ENCODE measurements around the gene NUDCD2.

The NUDCD2 gene

GRCh38 chr5:163502521-163502920 is 42.6 kb upstream of the NUDCD2 start:
- Histone ChIP-seq H3K36me3 (ENCODE audit: insufficient read depth, low read length) (no peaks in the 10 kb centered on the region), H3K9me3 (ENCODE audit: insufficient read depth, low read depth, low read length) (no peaks in the 10 kb centered on the region), H3K4me1 (ENCODE audit: insufficient read depth, low read length) (peaks cover 21% of the 10 kb centered on the region), H3K9ac (ENCODE audit: low read depth, low read length) (peak overlapping the region; percentile 94), H3K27ac (ENCODE audit: low read depth, low read length) (peak overlapping the region; percentile 93), H3K27me3 (ENCODE audit: insufficient read depth, low read length) (no peaks in the 10 kb centered on the region), H3K4me3 (ENCODE audit: low read length) (peak overlapping the region; percentile 88)
- 93% methylated on average over 6 of the region's 8 CpGs for WGBS

DNA sequence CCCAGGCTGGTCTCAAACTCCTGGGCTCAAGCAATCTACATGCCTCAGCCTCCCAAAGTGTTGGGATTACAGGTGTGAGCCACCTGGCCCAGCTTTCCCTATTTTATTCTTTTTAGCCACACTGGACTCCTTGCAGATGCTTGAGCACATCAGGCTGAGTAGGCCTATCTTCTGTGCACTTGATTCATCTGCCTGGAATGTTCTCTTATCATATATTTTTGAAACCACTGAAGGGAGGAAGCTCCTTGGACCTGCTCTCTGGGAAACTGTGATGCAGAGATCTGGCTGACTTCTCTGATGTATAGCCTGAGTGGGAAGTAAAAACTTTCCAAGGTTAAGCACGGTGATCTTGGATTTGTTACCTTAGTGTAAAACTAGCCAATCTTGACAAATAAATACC is 39.0 kb upstream of the NUDCD2 start:
- no peaks in the 10 kb centered on the region for H3K36me3 ChIP-seq (ENCODE audit: insufficient read depth, low read length)
- no peak overlapping the region for H3K4me3 ChIP-seq (ENCODE audit: low read length)
- no CpG with 5 or more reads among the region's 1 CpG for WGBS
- no peaks in the 10 kb centered on the region for H3K9me3 ChIP-seq (ENCODE audit: insufficient read depth, low read depth, low read length)
- no peak overlapping the region for H3K27ac ChIP-seq (ENCODE audit: low read depth, low read length)
- H3K4me1 ChIP-seq (ENCODE audit: insufficient read depth, low read length): peaks cover 10% of the 10 kb centered on the region
- H3K9ac ChIP-seq (ENCODE audit: low read depth, low read length): no peak overlapping the region
- H3K27me3 ChIP-seq (ENCODE audit: insufficient read depth, low read length): no peaks in the 10 kb centered on the region

GRCh38 chr5:163497315-163497714 is 37.4 kb upstream of the NUDCD2 start:
- Histone ChIP-seq H3K9me3 (ENCODE audit: insufficient read depth, low read depth, low read length) (no peaks in the 10 kb centered on the region), H3K4me1 (ENCODE audit: insufficient read depth, low read length) (peaks cover 4% of the 10 kb centered on the region), H3K9ac (ENCODE audit: low read depth, low read length) (no peak overlapping the region), H3K4me3 (ENCODE audit: low read length) (no peak overlapping the region), H3K27ac (ENCODE audit: low read depth, low read length) (no peak overlapping the region), H3K27me3 (ENCODE audit: insufficient read depth, low read length) (no peaks in the 10 kb centered on the region), H3K36me3 (ENCODE audit: insufficient read depth, low read length) (peaks cover 6% of the 10 kb centered on the region; the same call in 1 of the 2 replicates)
- WGBS: 94% methylated on average over 3 of the region's 3 CpGs

DNA sequence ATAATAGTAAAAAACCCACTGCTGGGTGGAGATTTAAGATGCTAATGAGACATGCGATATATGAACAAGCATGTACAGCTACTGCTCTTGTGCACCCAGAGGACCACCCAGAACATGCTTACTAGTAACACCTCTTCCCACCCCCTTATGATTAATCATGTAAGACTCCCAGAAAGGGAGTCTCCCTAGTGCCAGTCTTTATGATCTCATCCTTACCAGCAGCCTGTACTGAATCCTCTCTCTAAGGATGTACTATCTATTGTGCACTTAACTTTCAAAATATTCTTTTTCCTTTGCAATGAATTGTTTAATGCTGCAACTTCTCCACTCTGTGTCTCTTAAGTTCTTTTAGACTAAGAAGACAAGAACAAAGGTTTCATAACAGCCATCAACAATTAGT is 36.4 kb upstream of the NUDCD2 start:
- 94% methylated on average over 1 of the region's 1 CpG for WGBS
- Histone ChIP-seq H3K4me1 (ENCODE audit: insufficient read depth, low read length) (no peaks in the 10 kb centered on the region), H3K9ac (ENCODE audit: low read depth, low read length) (no peak overlapping the region), H3K27ac (ENCODE audit: low read depth, low read length) (no peak overlapping the region), H3K4me3 (ENCODE audit: low read length) (no peak overlapping the region), H3K36me3 (ENCODE audit: insufficient read depth, low read length) (peaks cover 16% of the 10 kb centered on the region), H3K27me3 (ENCODE audit: insufficient read depth, low read length) (no peaks in the 10 kb centered on the region), H3K9me3 (ENCODE audit: insufficient read depth, low read depth, low read length) (no peaks in the 10 kb centered on the region)

DNA sequence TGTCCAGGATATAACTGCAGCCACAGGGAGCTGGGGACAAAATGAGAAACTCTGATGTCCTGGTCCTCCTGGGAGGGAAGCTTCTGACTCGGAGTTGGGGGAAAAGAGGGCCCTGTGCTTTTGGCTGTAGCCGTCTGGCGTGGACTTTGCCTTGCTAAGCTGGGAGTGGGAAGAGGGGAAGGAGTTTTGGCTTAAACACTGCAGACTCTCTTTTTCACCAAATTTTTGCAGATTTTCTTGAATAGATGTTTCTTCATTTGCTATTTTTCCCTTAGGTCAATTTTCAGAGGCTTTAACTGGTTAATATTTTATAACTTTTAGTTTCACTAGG is 29.8 kb upstream of the NUDCD2 start:
- no peaks in the 10 kb centered on the region for H3K27me3 ChIP-seq (ENCODE audit: insufficient read depth, low read length)
- H3K9ac ChIP-seq (ENCODE audit: low read depth, low read length): no peak overlapping the region
- WGBS: 89% methylated on average over 3 of the region's 3 CpGs
- H3K4me1 ChIP-seq (ENCODE audit: insufficient read depth, low read length): peaks cover 3% of the 10 kb centered on the region; the same call in 1 of the 2 replicates
- no peak overlapping the region for H3K27ac ChIP-seq (ENCODE audit: low read depth, low read length)
- H3K36me3 ChIP-seq (ENCODE audit: insufficient read depth, low read length): peaks cover 73% of the 10 kb centered on the region
- no peak overlapping the region for H3K4me3 ChIP-seq (ENCODE audit: low read length)
- H3K9me3 ChIP-seq (ENCODE audit: insufficient read depth, low read depth, low read length): peaks cover 5% of the 10 kb centered on the region; the same call in 1 of the 2 replicates

GRCh38 chr5:163489055-163489744 is 29.3 kb upstream of the NUDCD2 start:
- Histone ChIP-seq H3K9ac (ENCODE audit: low read depth, low read length) (no peak overlapping the region), H3K27ac (ENCODE audit: low read depth, low read length) (no peak overlapping the region), H3K27me3 (ENCODE audit: insufficient read depth, low read length) (no peaks in the 10 kb centered on the region), H3K4me1 (ENCODE audit: insufficient read depth, low read length) (peaks cover 3% of the 10 kb centered on the region; the same call in 1 of the 2 replicates), H3K36me3 (ENCODE audit: insufficient read depth, low read length) (peaks cover 78% of the 10 kb centered on the region), H3K9me3 (ENCODE audit: insufficient read depth, low read depth, low read length) (peaks cover 5% of the 10 kb centered on the region; the same call in 1 of the 2 replicates), H3K4me3 (ENCODE audit: low read length) (no peak overlapping the region)
- 85% methylated on average over 6 of the region's 6 CpGs for WGBS

GRCh38 chr5:163478982-163479271 is 19.0 kb upstream of the NUDCD2 start:
- H3K9me3 ChIP-seq (ENCODE audit: insufficient read depth, low read depth, low read length): no peaks in the 10 kb centered on the region
- WGBS: 100% methylated on average over 1 of the region's 1 CpG
- no peak overlapping the region for H3K27ac ChIP-seq (ENCODE audit: low read depth, low read length)
- H3K4me1 ChIP-seq (ENCODE audit: insufficient read depth, low read length): no peaks in the 10 kb centered on the region
- no peak overlapping the region for H3K4me3 ChIP-seq (ENCODE audit: low read length)
- peaks cover 96% of the 10 kb centered on the region for H3K36me3 ChIP-seq (ENCODE audit: insufficient read depth, low read length)
- H3K27me3 ChIP-seq (ENCODE audit: insufficient read depth, low read length): no peaks in the 10 kb centered on the region
- H3K9ac ChIP-seq (ENCODE audit: low read depth, low read length): no peak overlapping the region

- no peak overlapping the region for H3K9ac ChIP-seq (ENCODE audit: low read depth, low read length)
- H3K4me1 ChIP-seq (ENCODE audit: insufficient read depth, low read length): no peaks in the 10 kb centered on the region
- no peak overlapping the region for H3K27ac ChIP-seq (ENCODE audit: low read depth, low read length)
- no peaks in the 10 kb centered on the region for H3K27me3 ChIP-seq (ENCODE audit: insufficient read depth, low read length)
- peaks cover 96% of the 10 kb centered on the region for H3K36me3 ChIP-seq (ENCODE audit: insufficient read depth, low read length)
- no peaks in the 10 kb centered on the region for H3K9me3 ChIP-seq (ENCODE audit: insufficient read depth, low read depth, low read length)
- 94% methylated on average over 1 of the region's 2 CpGs for WGBS
- H3K4me3 ChIP-seq (ENCODE audit: low read length): no peak overlapping the region
Measured at GRCh38 chr5:163478126-163478981, 18.5 kb upstream of the NUDCD2 start.

DNA sequence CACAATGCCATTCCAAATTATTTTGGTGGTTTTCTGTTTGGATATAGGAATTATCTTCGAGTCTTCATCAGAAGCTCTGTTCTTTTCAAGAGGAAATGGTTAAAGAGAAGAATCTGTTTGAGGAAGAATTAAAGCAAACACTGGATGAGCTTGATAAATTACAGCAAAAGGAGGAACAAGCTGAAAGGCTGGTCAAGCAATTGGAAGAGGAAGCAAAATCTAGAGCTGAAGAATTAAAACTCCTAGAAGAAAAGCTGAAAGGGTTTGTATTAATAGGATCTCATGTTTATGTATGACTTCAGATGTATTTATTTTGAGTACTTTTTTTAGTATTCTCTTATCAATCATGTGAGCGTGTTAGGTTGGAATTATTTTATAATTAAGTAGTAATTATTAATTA is 15.5 kb upstream of the NUDCD2 start:
- Histone ChIP-seq H3K9ac (ENCODE audit: low read depth, low read length) (no peak overlapping the region), H3K27me3 (ENCODE audit: insufficient read depth, low read length) (no peaks in the 10 kb centered on the region), H3K36me3 (ENCODE audit: insufficient read depth, low read length) (peaks cover 100% of the 10 kb centered on the region), H3K4me3 (ENCODE audit: low read length) (no peak overlapping the region), H3K27ac (ENCODE audit: low read depth, low read length) (no peak overlapping the region), H3K4me1 (ENCODE audit: insufficient read depth, low read length) (no peaks in the 10 kb centered on the region), H3K9me3 (ENCODE audit: insufficient read depth, low read depth, low read length) (no peaks in the 10 kb centered on the region)
- 92% methylated on average over 1 of the region's 2 CpGs for WGBS

DNA sequence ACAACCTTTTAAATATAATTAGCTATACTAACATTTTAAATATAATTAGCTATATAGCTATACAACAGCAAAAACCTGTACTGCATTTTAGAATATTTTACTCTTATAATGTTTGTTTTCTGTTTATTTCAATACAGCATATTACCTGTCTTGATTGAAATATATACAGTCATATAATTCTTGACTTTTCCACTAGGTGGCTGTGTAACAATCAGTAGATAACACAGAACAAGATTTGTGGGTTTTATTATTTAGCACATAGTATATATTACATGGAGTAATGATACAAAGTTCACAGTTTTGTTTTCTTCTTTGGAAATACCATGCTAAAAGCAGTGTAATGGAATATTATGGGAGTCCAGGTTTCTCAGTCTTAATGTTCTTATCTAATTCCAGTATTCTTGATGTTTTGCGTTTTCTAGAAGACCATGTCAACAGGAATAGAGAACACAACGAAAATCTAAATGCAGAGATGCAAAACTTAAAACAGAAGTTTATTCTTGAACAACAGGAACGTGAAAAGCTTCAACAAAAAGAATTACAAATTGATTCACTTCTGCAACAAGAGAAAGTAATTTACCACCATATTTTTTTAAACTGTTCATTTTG is 13.8 kb upstream of the NUDCD2 start:
- Histone ChIP-seq H3K27me3 (ENCODE audit: insufficient read depth, low read length) (no peaks in the 10 kb centered on the region), H3K9me3 (ENCODE audit: insufficient read depth, low read depth, low read length) (no peaks in the 10 kb centered on the region), H3K4me1 (ENCODE audit: insufficient read depth, low read length) (no peaks in the 10 kb centered on the region), H3K9ac (ENCODE audit: low read depth, low read length) (no peak overlapping the region), H3K4me3 (ENCODE audit: low read length) (no peak overlapping the region), H3K36me3 (ENCODE audit: insufficient read depth, low read length) (peaks cover 98% of the 10 kb centered on the region), H3K27ac (ENCODE audit: low read depth, low read length) (no peak overlapping the region)
- WGBS: 93% methylated on average over 3 of the region's 3 CpGs

DNA sequence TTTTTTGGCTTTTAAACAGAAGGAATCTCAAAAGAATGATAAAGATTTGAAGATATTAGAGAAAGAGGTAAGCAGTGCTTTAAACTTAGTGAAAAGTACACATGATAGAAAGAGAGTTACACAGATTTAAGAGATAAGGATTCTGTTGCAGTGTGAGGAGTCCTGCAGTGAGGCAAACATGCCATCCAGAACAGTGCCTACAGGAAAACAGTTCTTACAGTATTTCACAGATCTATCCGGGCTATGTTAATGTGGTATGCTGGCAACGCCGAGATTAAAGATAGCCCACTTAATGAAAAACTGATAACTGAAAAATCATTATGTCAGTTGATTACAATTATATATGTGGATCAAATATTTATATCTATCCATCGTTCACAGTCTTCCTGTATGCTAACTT is 7.8 kb upstream of the NUDCD2 start:
- H3K27me3 ChIP-seq (ENCODE audit: insufficient read depth, low read length): no peaks in the 10 kb centered on the region
- no peaks in the 10 kb centered on the region for H3K4me1 ChIP-seq (ENCODE audit: insufficient read depth, low read length)
- no peak overlapping the region for H3K9ac ChIP-seq (ENCODE audit: low read depth, low read length)
- H3K9me3 ChIP-seq (ENCODE audit: insufficient read depth, low read depth, low read length): no peaks in the 10 kb centered on the region
- no peak overlapping the region for H3K4me3 ChIP-seq (ENCODE audit: low read length)
- 85% methylated on average over 3 of the region's 4 CpGs for WGBS
- peaks cover 81% of the 10 kb centered on the region for H3K36me3 ChIP-seq (ENCODE audit: insufficient read depth, low read length)
- no peak overlapping the region for H3K27ac ChIP-seq (ENCODE audit: low read depth, low read length)

Measured in HUES64 (cell line).